Smooth muscle cell (in vitro differentiated cells): Measurements from ENCODE around the gene SERPING1. TPM values are rescaled to one million over a fixed set of nuclear protein-coding genes. Genes with fewer than 3 reads are reported as not detected.

Source experiments
- DNase-seq: peaks from one replicate; lab custom pipeline; 2025; ENCODE audit not compliant: unreplicated experiment; lab: John Stamatoyannopoulos, UW
- H2AFZ ChIP-seq: fragments of 200-600 bp; sonication (generic); 2 replicates; pipeline ENCODE4 v1.6.0; 2016; ENCODE audit warnings: antibody characterized with exemption, low read depth, mild to moderate bottlenecking
- H3F3A ChIP-seq: fragments of 200-600 bp; sonication (generic); 2 replicates; pipeline ENCODE4 v1.6.0; 2017; ENCODE audit warnings: antibody characterized with exemption, low read depth
- H3K27ac ChIP-seq: fragments of 200-600 bp; sonication (generic); 2 replicates; pipeline ENCODE4 v1.5.1; 2016; ENCODE audit warnings: low read depth, mild to moderate bottlenecking
- H3K27me3 ChIP-seq: fragments of 200-600 bp; sonication (generic); 2 replicates; pipeline ENCODE4 v1.6.1; 2016; ENCODE audit warnings: low read depth, mild to moderate bottlenecking
- H3K36me3 ChIP-seq: fragments of 200-600 bp; sonication (generic); 2 replicates; pipeline ENCODE4 v1.5.1; 2016; ENCODE audit warnings: low read depth
- H3K4me1 ChIP-seq: fragments of 200-600 bp; sonication (generic); 2 replicates; pipeline ENCODE4 v1.5.1; 2016; ENCODE audit warnings: low read depth
- H3K4me2 ChIP-seq: fragments of 200-600 bp; sonication (generic); 2 replicates; pipeline ENCODE4 v1.6.0; 2016; ENCODE audit warnings: mild to moderate bottlenecking
- H3K4me3 ChIP-seq: fragments of 200-600 bp; sonication (generic); 2 replicates; pipeline ENCODE4 v1.5.1; 2016; ENCODE audit warnings: mild to moderate bottlenecking
- H3K79me2 ChIP-seq: fragments of 200-600 bp; sonication (generic); 2 replicates; pipeline ENCODE4 v1.6.0; 2016; ENCODE audit warnings: low read depth, mild to moderate bottlenecking
- H3K9ac ChIP-seq: fragments of 200-600 bp; sonication (generic); 2 replicates; pipeline ENCODE4 v1.6.0; 2016; ENCODE audit warnings: low read depth
- H3K9me3 ChIP-seq: fragments of 200-600 bp; sonication (generic); replicated peaks from 2 replicates; pipeline ENCODE4 v1.5.1; 2016; ENCODE audit warnings: low read depth
- H4K20me1 ChIP-seq: fragments of 200-600 bp; sonication (generic); 2 replicates; pipeline ENCODE4 v1.6.0; 2016; ENCODE audit warnings: low read depth
- CTCF ChIP-seq: fragments of 200-600 bp; sonication (generic); IDR thresholded peaks from 2 replicates; pipeline ENCODE4 v1.5.1; 2017; ENCODE audit warnings: borderline replicate concordance, mild to moderate bottlenecking, antibody characterized with exemption; ENCODE audit not compliant: insufficient read depth, poor library complexity, severe bottlenecking
- WGBS: methylation state at CpG from one replicate; pipeline ENCODE4 v1.1.7; 2016; ENCODE audit warnings: low lambda C conversion rate; 5-methylcytosine and 5-hydroxymethylcytosine counted together
- polyA plus RNA-seq: library from polyadenylated mRNA; unstranded; fragments of >200 nt; fragmentation: Nextera tagmentation; extraction: Ambion mirVana; gene quantifications from 2 replicates; pipeline ENCODE4 v1.2.1, GENCODE V29; 2016
- total RNA-seq: library from RNA; depleted of rRNA; stranded (reverse); fragments of >200 nt; gene quantifications from 2 replicates; pipeline ENCODE4 v1.2.3, GENCODE V29; 2014

The SERPING1 gene
- total and polyA plus RNA-seq, 2 experiments from 2014 or later, result 47.8 to 95.8 TPM

DNA sequence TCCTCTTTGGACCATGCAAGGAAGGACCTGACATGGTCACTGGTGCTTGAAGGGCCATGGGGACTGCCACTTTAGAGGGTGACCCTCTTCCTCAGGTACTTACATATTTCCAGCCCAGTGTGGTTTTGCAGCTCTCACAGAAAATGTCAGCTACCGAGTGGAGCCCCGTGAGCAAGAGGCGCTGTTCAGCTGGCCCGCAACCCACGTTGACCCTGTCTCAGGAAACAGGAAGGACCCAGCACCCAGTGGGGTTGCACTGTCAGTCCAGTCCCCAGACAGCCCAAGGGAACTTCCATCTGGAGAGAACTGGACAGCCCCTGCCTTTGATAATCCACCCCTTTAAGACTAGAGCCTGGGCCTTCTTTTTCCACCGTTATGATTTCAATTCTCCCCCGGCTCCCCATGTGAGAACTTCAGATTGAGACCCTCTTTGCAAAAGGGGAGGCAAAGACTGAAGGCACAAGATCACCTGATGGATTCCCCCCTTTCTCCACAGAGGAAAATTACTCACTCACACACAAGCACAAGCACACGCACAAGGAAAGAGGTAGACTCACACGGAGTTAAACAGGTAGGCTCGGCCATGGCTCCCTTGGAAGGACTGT lies 48.8 kb downstream of the SERPING1 start:
- no peaks in the 10 kb centered on the region for H3K79me2 ChIP-seq
- H2AFZ ChIP-seq, result no peak overlapping the region
- H3K9me3 ChIP-seq, result no peaks in the 10 kb centered on the region
- H3K4me1 ChIP-seq, result peaks cover 47% of the 10 kb centered on the region
- TF ChIP-seq CTCF, result no peak
- H4K20me1 ChIP-seq, result peaks cover 71% of the 10 kb centered on the region
- DNase-seq, result no peak
- H3K9ac ChIP-seq, result no peak overlapping the region
- H3F3A ChIP-seq, result peaks cover 15% of the 10 kb centered on the region
- H3K4me2 ChIP-seq, result peak overlapping the region; percentile 98
- no peaks in the 10 kb centered on the region for H3K36me3 ChIP-seq
- 59% methylated on average over 10 of the region's 10 CpGs for WGBS
- H3K27me3 ChIP-seq, result no peaks in the 10 kb centered on the region
- H3K27ac ChIP-seq, result no peak overlapping the region
- no peak overlapping the region for H3K4me3 ChIP-seq

DNA sequence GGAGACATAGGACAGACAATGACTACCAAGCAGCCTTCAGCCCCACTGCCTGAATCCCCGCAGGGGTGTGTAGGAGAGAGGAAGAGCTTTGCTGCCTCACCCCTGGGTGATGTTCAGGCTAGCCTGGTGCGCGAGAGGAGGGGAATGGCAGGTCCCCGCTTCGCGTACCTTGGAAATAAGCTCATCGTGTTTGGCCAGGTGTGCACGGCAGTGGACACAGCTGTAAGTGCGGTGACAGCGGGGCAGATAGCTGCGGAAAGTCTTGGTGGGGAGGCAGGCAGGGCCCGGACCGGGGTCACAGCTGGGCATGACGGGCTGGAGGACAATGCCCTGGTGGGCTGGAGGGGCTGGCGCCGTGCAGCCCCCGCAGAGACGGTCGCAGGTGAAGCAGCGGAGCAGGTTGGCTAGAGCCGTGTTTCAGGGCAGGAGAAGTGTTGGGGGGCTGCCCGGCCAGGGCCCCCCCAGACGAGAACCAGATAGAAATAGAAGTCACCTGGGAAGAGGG lies 49.4 kb downstream of the SERPING1 start:
- Histone ChIP-seq H3K79me2 (no peaks in the 10 kb centered on the region), H3K36me3 (no peaks in the 10 kb centered on the region), H3K4me3 (no peak overlapping the region), H4K20me1 (peaks cover 66% of the 10 kb centered on the region), H3K4me1 (peaks cover 43% of the 10 kb centered on the region), H3K27me3 (no peaks in the 10 kb centered on the region), H3K27ac (no peak overlapping the region), H3F3A (peaks cover 15% of the 10 kb centered on the region), H3K4me2 (peak overlapping the region; percentile 98), H3K9me3 (no peaks in the 10 kb centered on the region), H3K9ac (no peak overlapping the region), H2AFZ (no peak overlapping the region)
- DNase-seq, result no peak
- 13% methylated on average over 22 of the region's 23 CpGs for WGBS
- no peak for TF ChIP-seq CTCF

DNA sequence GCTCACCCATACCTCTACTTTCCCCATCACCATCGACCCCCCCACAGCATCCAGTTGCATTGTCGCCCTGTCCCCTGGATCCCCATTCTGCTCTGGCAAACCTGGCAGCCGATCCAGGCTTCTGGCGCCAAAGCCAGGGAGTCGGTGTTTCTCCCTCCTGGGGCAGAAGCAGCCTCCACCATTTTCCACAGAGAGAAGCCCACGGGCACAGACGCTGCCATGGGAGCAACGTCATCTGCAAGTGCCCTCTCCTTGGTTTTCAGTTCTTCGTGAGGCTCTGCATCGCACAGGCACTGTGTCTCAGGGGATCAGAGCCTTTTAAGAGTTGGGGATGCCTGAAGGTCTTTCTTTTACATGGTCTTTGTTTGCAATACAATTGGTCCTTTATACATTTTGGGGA lies 49.9 kb downstream of the SERPING1 start:
- no peak overlapping the region for H3K27ac ChIP-seq
- H2AFZ ChIP-seq, result no peak overlapping the region
- no peaks in the 10 kb centered on the region for H3K36me3 ChIP-seq
- H3F3A ChIP-seq, result peaks cover 15% of the 10 kb centered on the region
- DNase-seq, result no peak
- WGBS, result 8% methylated on average over 10 of the region's 10 CpGs
- H3K9ac ChIP-seq, result no peak overlapping the region
- peak overlapping the region; percentile 17 for H3K4me3 ChIP-seq
- H3K79me2 ChIP-seq, result no peaks in the 10 kb centered on the region
- peaks cover 61% of the 10 kb centered on the region for H4K20me1 ChIP-seq
- H3K9me3 ChIP-seq, result no peaks in the 10 kb centered on the region
- no peak for TF ChIP-seq CTCF
- H3K27me3 ChIP-seq, result no peaks in the 10 kb centered on the region
- H3K4me2 ChIP-seq, result peak overlapping the region; percentile 98
- peaks cover 42% of the 10 kb centered on the region for H3K4me1 ChIP-seq
